K562 (cell line): ENCODE data around the gene ACTR8. TPM values are rescaled to one million over a fixed set of nuclear protein-coding genes. Genes with fewer than 3 reads are reported as not detected.

Source experiments
- ATAC-seq: fragments of 200-7000 bp; cut with Tn5 transposase; 3 replicates; pipeline ENCODE4 v1.9.1; 2020; ENCODE audit warnings: moderate library complexity
- BruUV-seq: library from RNA; stranded (reverse); fragments of 400-500 nt; replicated peaks from 2 replicates; lab custom pipeline; 2021; lab: Mats Ljungman, UMichigan
- CTCF ChIA-PET: fragments of 300-600 bp; formaldehyde crosslinking; extraction: SDS; loops from one replicate; lab custom pipeline; 2021; ENCODE audit warnings: low intra/inter-chr PET ratio; lab: Yijun Ruan, JAX
- POLR2A ChIA-PET: fragments of 300-600, 350-650 bp; sonication (Branson Sonifier 250); formaldehyde crosslinking; extraction: SDS; loops from one replicate; lab custom pipeline; 2021; ENCODE audit warnings: antibody characterized with exemption, inconsistent platforms; lab: Yijun Ruan, JAX
- DNase-seq, 4 experiments: peaks; one replicate each; pipeline versions ENCODE4 v3.0.0 to v3.0.0-alpha.2; 2011 to 2018; ENCODE audit warnings: low spot score in 3 of 4, mixed read lengths in 3 of 4; ENCODE audit errors: extremely low read depth in 1 of 4
- FAIRE-seq: peaks from 2 replicates; lab custom pipeline; 2011; peaks lifted over from hg19 to GRCh38; lab: Jason Lieb, UNC
- H2AFZ ChIP-seq: 2 replicates; pipeline ENCODE4 v1.6.0; 2011; ENCODE audit warnings: low read depth, low read length, control low read depth, inconsistent platforms
- H3K27ac ChIP-seq: fragments of 200-600 bp; 3 replicates; pipeline ENCODE4 v1.8.0; 2011; ENCODE audit warnings: low read depth, mild to moderate bottlenecking, control low read depth, inconsistent platforms, low read length, moderate library complexity, mixed read lengths; ENCODE audit errors: extremely low read depth
- H3K27me3 ChIP-seq, 2 experiments: fragments of 300-600 bp in 1 of 2; 2 replicates in 1 of 2; 3 replicates in 1 of 2; pipeline versions ENCODE4 v1.6.0 to v1.8.0; 2011; ENCODE audit warnings: inconsistent platforms in 2 of 2, low read length in 2 of 2, mild to moderate bottlenecking in 1 of 2, mixed read lengths in 1 of 2, moderate library complexity in 1 of 2; ENCODE audit not compliant: control insufficient read depth in 2 of 2, insufficient read depth in 2 of 2
- H3K36me3 ChIP-seq: fragments of 300-600 bp; 3 replicates; pipeline ENCODE4 v1.8.0; 2011; ENCODE audit warnings: mild to moderate bottlenecking, low read length, inconsistent platforms; ENCODE audit not compliant: control insufficient read depth, insufficient read depth
- H3K4me1 ChIP-seq, 2 experiments: fragments of 200-600 bp in 1 of 2; replicated peaks in 1 of 2; 2 replicates in 1 of 2; 3 replicates in 1 of 2; pipeline versions ENCODE4 v1.5.1 to v1.8.0; 2011; ENCODE audit warnings: inconsistent platforms in 2 of 2, low read length in 2 of 2, mild to moderate bottlenecking in 1 of 2, mixed read lengths in 1 of 2, moderate library complexity in 1 of 2; ENCODE audit not compliant: control insufficient read depth in 2 of 2, insufficient read depth in 2 of 2
- H3K4me2 ChIP-seq: 2 replicates; pipeline ENCODE4 v1.6.1; 2011; ENCODE audit warnings: low read length, control low read depth, inconsistent platforms, mixed read lengths; ENCODE audit not compliant: insufficient read depth
- H3K4me3 ChIP-seq: fragments of 200-600 bp; sonication (generic), shearing (Covaris generic); 2 replicates; pipeline ENCODE4 v1.5.1; 2016; ENCODE audit warnings: control low read depth, inconsistent platforms
- H3K79me2 ChIP-seq: fragments of 200-600 bp; 3 replicates; pipeline ENCODE4 v1.8.0; 2011; ENCODE audit warnings: low read length, inconsistent platforms; ENCODE audit not compliant: control insufficient read depth, insufficient read depth
- H3K9ac ChIP-seq, 2 experiments: 2 replicates each; pipeline versions ENCODE4 v1.6.0 to v1.6.1; 2011; ENCODE audit warnings: low read depth in 2 of 2, low read length in 2 of 2, control low read depth in 1 of 2, inconsistent platforms in 1 of 2, mild to moderate bottlenecking in 1 of 2, mixed read lengths in 1 of 2; ENCODE audit not compliant: insufficient read depth in 1 of 2
- H3K9me1 ChIP-seq: one replicate; pipeline ENCODE4 v1.6.0; 2011; ENCODE audit warnings: inconsistent platforms, mild to moderate bottlenecking, low read length, moderate library complexity; ENCODE audit not compliant: control insufficient read depth, insufficient read depth
- H3K9me3 ChIP-seq: replicated peaks from 2 replicates; pipeline ENCODE4 v1.5.1; 2011; ENCODE audit warnings: low read depth, low read length, inconsistent platforms; ENCODE audit not compliant: control insufficient read depth, insufficient read depth
- H4K20me1 ChIP-seq: replicated peaks from 2 replicates; pipeline ENCODE4 v1.6.1; 2011; ENCODE audit warnings: low read length, inconsistent platforms, mixed read lengths; ENCODE audit not compliant: control insufficient read depth, insufficient read depth
- ATF3 ChIP-seq, 2 experiments: fragments of 450-650 bp in 1 of 2; sonication (generic) in 1 of 2; formaldehyde crosslinking in 1 of 2; IDR thresholded peaks in 1 of 2; conservative IDR thresholded peaks in 1 of 2; 2 replicates each; pipeline versions ENCODE4 v1.6.1 to v1.8.1; 2016 to 2023; ENCODE audit warnings: mild to moderate bottlenecking in 2 of 2, moderate library complexity in 2 of 2, inconsistent platforms in 1 of 2, missing genetic modification reagents in 1 of 2
- ATF7 ChIP-seq: fragments of 450-650 bp; IDR thresholded peaks from 2 replicates; pipeline ENCODE4 v1.7.1; 2014; ENCODE audit warnings: mild to moderate bottlenecking, moderate library complexity
- COPS2 ChIP-seq: fragments of 450-650 bp; conservative IDR thresholded peaks from 2 replicates; pipeline ENCODE4 v1.6.1; 2016; ENCODE audit warnings: mild to moderate bottlenecking, moderate library complexity
- CREB1 ChIP-seq, 2 experiments: sonication (generic) in 1 of 2; formaldehyde crosslinking in 1 of 2; IDR thresholded peaks; 2 replicates each; pipeline versions ENCODE4 v1.6.1 to v1.8.0; 2012 to 2022; ENCODE audit warnings: inconsistent platforms in 1 of 2, mild to moderate bottlenecking in 1 of 2, missing genetic modification reagents in 1 of 2, moderate library complexity in 1 of 2
- CREM ChIP-seq: IDR thresholded peaks from 2 replicates; pipeline ENCODE4 v1.6.1; 2014; ENCODE audit warnings: antibody characterized with exemption, low read depth
- JUND ChIP-seq, 2 experiments: IDR thresholded peaks; 2 replicates in 1 of 2; 3 replicates in 1 of 2; pipeline ENCODE4 v1.6.1; 2011; ENCODE audit warnings: borderline replicate concordance in 2 of 2, low read depth in 2 of 2, low read length in 2 of 2, improper control_type of control experiment in 1 of 2, missing biosample characterization in 1 of 2, missing genetic modification characterization in 1 of 2, missing genetic modification reagents in 1 of 2
- PRMT5 ChIP-seq: sonication (generic); formaldehyde crosslinking; IDR thresholded peaks from 2 replicates; pipeline ENCODE4 v1.5.0; 2020; ENCODE audit warnings: missing genetic modification reagents
- SNIP1 ChIP-seq: fragments of 450-650 bp; IDR thresholded peaks from 2 replicates; pipeline ENCODE4 v1.7.1; 2017; ENCODE audit warnings: low read depth, mild to moderate bottlenecking
- TAF9B ChIP-seq: fragments of 450-650 bp; IDR thresholded peaks from 2 replicates; pipeline ENCODE4 v1.6.1; 2018; ENCODE audit warnings: mild to moderate bottlenecking; ENCODE audit not compliant: partially characterized antibody
- TARDBP ChIP-seq: fragments of 450-650 bp; IDR thresholded peaks from 2 replicates; pipeline ENCODE4 v1.6.1; 2016
- ZKSCAN8 ChIP-seq: fragments of 200-800 bp; sonication (Bioruptor generic); IDR thresholded peaks from 2 replicates; pipeline ENCODE4 v1.6.1; 2016; ENCODE audit warnings: missing genetic modification characterization, missing compliant biosample characterization
- ZNF239 ChIP-seq: fragments of 250-450 bp; sonication (Bioruptor Pico); IDR thresholded peaks from 2 replicates; pipeline ENCODE4 v1.4.0; 2020; ENCODE audit warnings: mild to moderate bottlenecking
- ZNF3 ChIP-seq: fragments of 250-450 bp; sonication (Bioruptor Pico); IDR thresholded peaks from 2 replicates; pipeline ENCODE4 v1.5.0; 2021; ENCODE audit warnings: mild to moderate bottlenecking, moderate library complexity
- ZNF699 ChIP-seq: fragments of 250-450 bp; sonication (Bioruptor Pico); IDR thresholded peaks from 2 replicates; pipeline ENCODE4 v1.8.0; 2021; ENCODE audit warnings: mild to moderate bottlenecking, moderate library complexity; ENCODE audit not compliant: insufficient replicate concordance
- WGBS: fragments of 100-300 bp; shearing (Covaris generic); methylation state at CpG from one replicate; pipeline ENCODE4 v1.1.6; 2016; ENCODE audit warnings: low coverage, mixed read lengths; ENCODE audit not compliant: insufficient coverage; ENCODE audit errors: missing lambda C conversion rate; 5-methylcytosine and 5-hydroxymethylcytosine counted together
- in situ Hi-C: fragments of 300-500 bp; cut with MboI; formaldehyde crosslinking; loops from 4 replicates; pipeline ENCODE4 v1.15.0; 2018; ENCODE audit warnings: inconsistent platforms, mixed read lengths
- intact Hi-C: fragments of 100-400 bp; cut with micrococcal nuclease; formaldehyde crosslinking; loops from 2 replicates; pipeline ENCODE4 v1.14.2; 2022
- polyA plus RNA-seq, 8 experiments: library from polyadenylated mRNA; depleted of rRNA in 4 of 8; stranded (reverse) in 5 of 8; unstranded in 3 of 8; fragments of >200 nt; fragmentation: Nextera tagmentation in 2 of 8; fragmentation: Illumina TruSeq in 1 of 8; extraction: Ambion mirVana in 2 of 8; extraction: Trizol in 1 of 8; gene quantifications; 2 replicates each; pipeline versions ENCODE4 v1.2.1 to v1.2.3, GENCODE V29; 2011 to 2014; ENCODE audit warnings: inconsistent platforms in 1 of 8, missing spikeins in 1 of 8
- total RNA-seq, 7 experiments: library from RNA; depleted of rRNA in 6 of 7; stranded (reverse); fragments of >200 nt in 6 of 7; fragmentation: Illumina TruSeq in 2 of 7; extraction: Trizol in 2 of 7; gene quantifications; 2 replicates each; pipeline versions ENCODE4 v1.2.1 to v1.2.3, GENCODE V29; 2011 to 2021; ENCODE audit warnings: low replicate concordance in 1 of 7
- TF ChIP-seq, protein P1 (sequence below): IDR thresholded peaks from 2 replicates; pipeline ENCODE4 v1.6.1; 2012; ENCODE audit warnings: low read depth, low read length, improper control_type of control experiment, borderline replicate concordance

The ACTR8 gene
- total and polyA plus RNA-seq, 9 of the 15 experiments (the other 6 are each of a cell fraction or from before 2014, with no cell fraction given): 4.8 to 24.2 (median 17.5) TPM

GRCh38 chr3:53890726-53891475, 8.9 kb upstream of the ACTR8 start:
- in situ Hi-C loops: no loop called here
- peaks cover 13% of the 10 kb centered on the region; the same call in 1 of the 2 replicates for H4K20me1 ChIP-seq
- TF ChIP-seq ZNF239 (no peak), ZKSCAN8 (CRISPR knock-in tag) (0 out of 2 replicates have a peak, but pooled peaks have one; percentile 1), COPS2 (no peak), ATF3 (IDR thresholded peaks at IDR 0.05) (peak; percentile 75), ATF3 (CRISPR knock-in tag; conservative IDR thresholded peaks at IDR 0.05) (no peak), JUND (IDR thresholded peaks at IDR 0.05; ENCODE audit: borderline replicate concordance, low read depth, low read length) (peak; percentile 49; the same call in 1 of the 2 replicates), JUND (tag; IDR thresholded peaks at IDR 0.05; ENCODE audit: borderline replicate concordance, low read depth, low read length) (peak; percentile 69; the same call in 2 of the 3 replicates), ZNF3 (no peak), PRMT5 (no peak), SNIP1 (no peak), CREB1 (IDR thresholded peaks at IDR 0.05) (0 out of 2 replicates have a peak, but pooled peaks have one; percentile 24), CREB1 (CRISPR knock-in tag; IDR thresholded peaks at IDR 0.05) (no peak), ZNF699 (CRISPR knock-in tag) (no peak), TAF9B (no peak), ATF7 (peak; percentile 46), CREM (peak; percentile 68), TARDBP (no peak)
- TF ChIP-seq, protein P1, sequence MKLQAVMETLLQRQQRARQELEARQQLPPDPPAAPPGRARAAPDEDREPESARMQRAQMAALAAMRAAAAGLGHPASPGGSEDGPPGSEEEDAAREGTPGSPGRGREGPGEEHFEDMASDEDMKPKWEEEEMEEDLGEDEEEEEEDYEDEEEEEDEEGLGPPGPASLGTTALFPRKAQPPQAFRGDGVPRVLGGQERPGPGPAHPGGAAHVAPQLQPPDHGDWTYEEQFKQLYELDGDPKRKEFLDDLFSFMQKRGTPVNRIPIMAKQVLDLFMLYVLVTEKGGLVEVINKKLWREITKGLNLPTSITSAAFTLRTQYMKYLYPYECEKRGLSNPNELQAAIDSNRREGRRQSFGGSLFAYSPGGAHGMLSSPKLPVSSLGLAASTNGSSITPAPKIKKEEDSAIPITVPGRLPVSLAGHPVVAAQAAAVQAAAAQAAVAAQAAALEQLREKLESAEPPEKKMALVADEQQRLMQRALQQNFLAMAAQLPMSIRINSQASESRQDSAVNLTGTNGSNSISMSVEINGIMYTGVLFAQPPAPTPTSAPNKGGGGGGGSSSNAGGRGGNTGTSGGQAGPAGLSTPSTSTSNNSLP: no peak

More at GRCh38 chr3:53890726-53891475, 8.9 kb upstream of the ACTR8 start:
- 2% methylated on average over 12 of the region's 21 CpGs for WGBS
- peak overlapping the region; percentile 81 for H3K4me3 ChIP-seq
- H3K9ac ChIP-seq: peak overlapping the region; percentile 84 to 93
- no peaks in the 10 kb centered on the region for H3K27me3 ChIP-seq
- BruUV-seq: no TSS peak
- H3K36me3 ChIP-seq: peaks cover 18% of the 10 kb centered on the region
- peaks cover 0 to 11% of the 10 kb centered on the region in 2 experiments; a peak in 3 of 5 replicates for H3K4me1 ChIP-seq
- POLR2A ChIA-PET: interaction anchor here (0.7 to 1.4 kb wide), 3 partner anchors 10 to 38 kb away, joined by 3 to 5 read pairs (median 3); no protein-coding TSS in a partner anchor
- H3K4me2 ChIP-seq: peak overlapping the region; percentile 73
- no peaks in the 10 kb centered on the region for H3K9me3 ChIP-seq
- peak; percentile 68 for ATAC-seq
- intact Hi-C loops: no loop called here
- CTCF ChIA-PET: no interaction called here
- peaks cover 21% of the 10 kb centered on the region for H3K79me2 ChIP-seq
- peak; percentile 72 for FAIRE-seq
- peak in 2 of 4 experiments; percentile 27 to 60 for DNase-seq
- H3K27ac ChIP-seq: peak overlapping the region; percentile 85
- peak overlapping the region; percentile 93 for H2AFZ ChIP-seq
- H3K9me1 ChIP-seq: peaks cover 2% of the 10 kb centered on the region
